ENCODE results near the gene STRN4. TPM values are rescaled to one million over a fixed set of nuclear protein-coding genes. Genes with fewer than 3 reads are reported as not detected.
"Not testable (repeated sequence)": the region's sequence is repeated elsewhere in the genome, so short reads cannot be mapped to it uniquely, and the experiment has no call there.

The STRN4 gene
- total RNA-seq, 2 donors from 2014 or later, result 51.4 to 55.5 TPM

DNA sequence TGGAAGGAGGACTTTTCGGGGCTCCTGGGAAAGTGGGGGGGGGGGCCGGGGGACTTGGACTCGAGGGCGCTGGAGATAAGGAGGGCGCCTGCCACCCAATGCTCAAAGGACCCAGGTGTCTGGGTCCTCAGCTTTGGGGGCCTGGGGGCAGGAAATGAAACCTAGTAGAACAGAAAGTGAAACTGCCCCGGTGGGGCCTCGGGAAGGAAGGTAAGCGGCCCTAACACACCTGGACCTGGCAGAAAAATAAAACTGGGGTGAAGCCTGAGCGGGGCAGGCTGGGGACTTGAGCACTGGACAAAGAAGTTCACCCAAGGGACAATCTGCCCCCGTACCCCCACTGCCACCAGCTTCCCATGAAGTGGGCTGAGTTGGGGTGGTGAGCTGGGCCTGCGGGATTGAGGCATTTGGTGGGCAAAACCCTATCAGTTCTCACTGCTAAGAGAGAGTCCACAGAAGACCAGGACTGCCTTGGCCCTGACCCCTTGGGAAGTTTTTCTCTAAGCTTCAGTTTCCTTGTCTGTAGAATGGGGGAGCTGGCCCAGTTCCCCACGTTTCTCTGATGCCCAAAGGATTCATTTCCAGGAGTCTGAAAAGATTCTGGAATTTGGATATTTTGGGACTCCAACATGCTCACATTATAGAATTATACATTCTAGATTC lies 31.7 kb downstream of the STRN4 start:
- DNase-seq (no peak), ATAC-seq (peak; percentile 34)
- peak overlapping the region; percentile 73 to 86 (median 82) for H3K27ac ChIP-seq
- H3K36me3 ChIP-seq (replicated peaks in 1 of 2; ENCODE audit: insufficient read depth in 1 of 2, low read depth in 2 of 2), result no peaks in the 10 kb centered on the region
- peak overlapping the region; percentile 21 to 24 for H3K4me3 ChIP-seq
- TF ChIP-seq, protein P1, sequence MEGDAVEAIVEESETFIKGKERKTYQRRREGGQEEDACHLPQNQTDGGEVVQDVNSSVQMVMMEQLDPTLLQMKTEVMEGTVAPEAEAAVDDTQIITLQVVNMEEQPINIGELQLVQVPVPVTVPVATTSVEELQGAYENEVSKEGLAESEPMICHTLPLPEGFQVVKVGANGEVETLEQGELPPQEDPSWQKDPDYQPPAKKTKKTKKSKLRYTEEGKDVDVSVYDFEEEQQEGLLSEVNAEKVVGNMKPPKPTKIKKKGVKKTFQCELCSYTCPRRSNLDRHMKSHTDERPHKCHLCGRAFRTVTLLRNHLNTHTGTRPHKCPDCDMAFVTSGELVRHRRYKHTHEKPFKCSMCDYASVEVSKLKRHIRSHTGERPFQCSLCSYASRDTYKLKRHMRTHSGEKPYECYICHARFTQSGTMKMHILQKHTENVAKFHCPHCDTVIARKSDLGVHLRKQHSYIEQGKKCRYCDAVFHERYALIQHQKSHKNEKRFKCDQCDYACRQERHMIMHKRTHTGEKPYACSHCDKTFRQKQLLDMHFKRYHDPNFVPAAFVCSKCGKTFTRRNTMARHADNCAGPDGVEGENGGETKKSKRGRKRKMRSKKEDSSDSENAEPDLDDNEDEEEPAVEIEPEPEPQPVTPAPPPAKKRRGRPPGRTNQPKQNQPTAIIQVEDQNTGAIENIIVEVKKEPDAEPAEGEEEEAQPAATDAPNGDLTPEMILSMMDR (IDR thresholded peaks at IDR 0.05), result no peak
- TF ChIP-seq POLR2A (IDR thresholded peaks at IDR 0.05), result peak in 2 of 3 donors; percentile 25 to 46
- no peaks in the 10 kb centered on the region for H3K27me3 ChIP-seq
- peaks cover 39% of the 10 kb centered on the region for H3K4me1 ChIP-seq
- intact Hi-C loops (cut with DNase I), result no loop called here
- 0 to 3% methylated on average over 3 to 12 of the region's 12 CpGs for WGBS, 2 donors
- no peaks in the 10 kb centered on the region for H3K9me3 ChIP-seq

DNA sequence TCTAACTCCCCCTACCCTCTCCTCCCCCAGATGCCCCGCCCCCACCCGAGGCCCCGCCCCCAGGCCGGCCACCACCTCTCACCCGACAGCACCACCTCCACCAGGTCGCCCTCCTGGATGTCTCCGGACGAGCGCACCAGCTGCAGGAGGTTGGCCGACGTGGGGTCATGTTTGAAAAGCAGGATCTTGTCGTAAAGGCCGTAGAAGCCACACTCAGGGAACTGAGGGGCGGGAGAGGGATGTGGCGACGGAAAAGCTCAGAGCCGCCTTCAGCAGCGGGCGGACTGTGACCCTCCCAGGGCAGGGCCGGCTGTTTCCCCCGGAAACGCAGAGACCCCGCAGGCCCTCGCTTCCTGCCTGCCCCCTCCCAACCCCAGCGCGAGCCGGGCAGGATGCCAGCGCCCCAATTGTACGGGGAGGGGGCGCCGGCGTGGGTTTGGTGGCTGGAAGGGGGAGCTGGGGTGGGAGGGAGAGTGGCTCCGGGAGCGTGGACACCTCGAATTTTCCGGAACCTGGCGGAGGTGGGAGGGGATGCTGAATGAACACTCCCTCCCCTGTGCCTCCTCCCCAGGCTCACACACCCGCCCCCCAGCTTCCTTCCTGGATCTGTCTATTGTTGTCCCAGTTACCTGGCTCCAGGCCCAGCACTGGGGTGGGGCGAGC lies 32.3 kb downstream of the STRN4 start:
- no peaks in the 10 kb centered on the region for H3K36me3 ChIP-seq (replicated peaks in 1 of 2; ENCODE audit: insufficient read depth in 1 of 2, low read depth in 2 of 2)
- peak overlapping the region; percentile 21 to 24 for H3K4me3 ChIP-seq
- DNase-seq (peak; percentile 93 to 96 (median 96)), ATAC-seq (peak; percentile 75)
- peak overlapping the region; percentile 73 to 86 (median 82) for H3K27ac ChIP-seq
- TF ChIP-seq, protein P1 (IDR thresholded peaks at IDR 0.05), result no peak
- TF ChIP-seq POLR2A (IDR thresholded peaks at IDR 0.05), result no peak
- WGBS, 2 donors, result 1 to 2% methylated on average over 23 to 37 of the region's 39 CpGs
- intact Hi-C loops (cut with DNase I), result no loop called here
- H3K9me3 ChIP-seq, result no peaks in the 10 kb centered on the region
- H3K4me1 ChIP-seq, result peaks cover 39% of the 10 kb centered on the region
- H3K27me3 ChIP-seq, result no peaks in the 10 kb centered on the region

DNA sequence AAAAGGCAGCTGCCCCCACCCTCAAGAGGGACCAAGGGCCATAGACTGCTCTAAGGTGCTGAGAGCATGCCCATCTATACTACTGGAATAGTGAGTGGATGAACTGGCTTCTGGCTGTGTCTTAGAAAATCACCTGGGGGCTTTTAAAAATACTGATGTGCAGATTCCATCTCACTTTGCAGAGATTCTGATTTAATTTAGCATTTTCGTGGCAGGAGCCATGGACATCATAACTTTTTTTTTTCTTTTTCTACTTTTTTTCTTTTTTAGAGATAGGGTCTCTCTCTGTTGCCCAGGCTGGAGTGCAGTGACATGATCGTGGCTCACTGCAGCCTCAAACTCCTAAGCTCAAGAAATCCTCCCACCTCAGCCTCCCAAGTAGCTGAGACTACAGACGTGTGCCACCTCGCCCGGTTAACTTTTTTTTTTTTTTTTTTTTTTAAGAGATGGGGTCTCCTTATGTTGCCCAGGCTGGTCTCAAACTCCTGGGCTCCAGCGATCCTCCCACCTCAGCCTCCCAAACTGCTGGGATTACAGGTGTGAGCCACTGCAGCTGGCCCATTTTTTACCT lies 33.4 kb downstream of the STRN4 start:
- peak overlapping the region in 1 of 4 donors; percentile 81 for H3K27ac ChIP-seq
- H3K27me3 ChIP-seq; DNase-seq; intact Hi-C loops (cut with DNase I); H3K9me3 ChIP-seq; ATAC-seq; H3K36me3 ChIP-seq (replicated peaks in 1 of 2; ENCODE audit: insufficient read depth in 1 of 2, low read depth in 2 of 2); H3K4me3 ChIP-seq: not testable (repeated sequence)
- H3K4me1 ChIP-seq, result peaks cover 32% of the 10 kb centered on the region
- 85 to 87% methylated on average over 6 of the region's 6 CpGs for WGBS, 2 donors

DNA sequence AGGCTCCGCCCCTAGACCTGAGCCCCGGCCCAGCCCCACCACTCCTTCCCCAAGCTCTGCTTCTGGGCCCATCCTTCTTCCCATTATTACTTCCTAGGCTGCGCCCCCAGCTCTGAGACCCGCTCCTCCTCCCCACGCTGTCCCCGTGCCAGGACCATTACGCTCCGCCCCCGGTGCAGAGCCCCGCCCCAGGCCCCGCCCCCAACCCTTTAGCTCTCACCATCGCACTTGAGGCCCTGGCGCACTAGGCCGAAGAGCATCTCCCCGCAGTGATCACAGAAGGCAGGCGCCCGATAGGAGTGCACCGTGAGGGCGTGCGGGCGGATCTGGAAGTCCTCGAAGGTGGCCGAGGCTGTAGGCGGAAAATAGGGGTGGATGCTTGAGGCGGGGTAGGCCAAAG lies 35.6 kb downstream of the STRN4 start:
- intact Hi-C loops (cut with DNase I), result no loop called here
- no peak for TF ChIP-seq POLR2A (IDR thresholded peaks at IDR 0.05)
- TF ChIP-seq, protein P1 (IDR thresholded peaks at IDR 0.05), result no peak
- H3K27me3 ChIP-seq, result no peaks in the 10 kb centered on the region
- no peak overlapping the region for H3K27ac ChIP-seq
- peaks cover 21% of the 10 kb centered on the region for H3K4me1 ChIP-seq
- H3K36me3 ChIP-seq (replicated peaks in 1 of 2; ENCODE audit: insufficient read depth in 1 of 2, low read depth in 2 of 2), result peaks cover 0 to 3% of the 10 kb centered on the region in 2 donors
- no peaks in the 10 kb centered on the region for H3K9me3 ChIP-seq
- ATAC-seq (no peak), DNase-seq (no peak)
- H3K4me3 ChIP-seq, result no peak overlapping the region
- WGBS, 2 donors, result 87 to 88% methylated on average over 25 of the region's 25 CpGs

DNA sequence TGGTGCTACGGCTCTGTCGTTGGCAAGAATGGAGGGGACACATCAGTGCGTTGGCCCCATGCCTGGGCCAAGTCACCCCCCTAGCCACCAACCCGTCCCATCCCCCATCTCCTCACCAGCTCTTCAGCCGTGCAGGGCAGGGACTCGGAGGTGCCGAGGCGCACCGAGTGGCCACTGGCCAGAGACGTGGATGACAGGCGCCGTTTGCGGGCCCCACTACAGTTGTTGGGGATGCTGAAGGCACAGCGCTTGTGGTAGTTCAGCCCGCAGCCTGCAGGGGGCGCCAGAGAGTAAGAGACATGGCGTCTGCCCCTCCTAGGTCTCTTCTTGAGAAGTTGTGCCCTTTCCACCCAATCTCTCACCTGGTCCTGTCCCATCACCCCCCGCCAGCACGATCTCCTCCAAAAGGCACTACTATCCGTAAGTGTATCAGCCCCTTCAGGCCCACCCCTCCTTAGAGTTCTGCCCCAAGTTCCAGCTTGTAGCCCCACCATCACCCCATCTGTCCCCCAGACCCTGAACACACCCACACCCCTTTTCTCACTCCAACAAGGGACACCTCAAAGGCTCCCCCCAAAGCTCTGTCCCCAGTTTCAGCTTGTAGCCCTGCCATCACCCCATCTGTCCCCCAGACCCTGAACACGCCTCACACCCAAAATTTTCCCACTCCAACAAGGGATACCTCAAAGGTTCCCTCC lies 41.7 kb downstream of the STRN4 start:
- no peak overlapping the region for H3K4me3 ChIP-seq
- no peaks in the 10 kb centered on the region for H3K9me3 ChIP-seq
- H3K36me3 ChIP-seq (replicated peaks in 1 of 2; ENCODE audit: insufficient read depth in 1 of 2, low read depth in 2 of 2), result peaks cover 0 to 28% of the 10 kb centered on the region in 2 donors
- 26 to 37% methylated on average over 12 to 21 of the region's 21 CpGs for WGBS, 2 donors
- no peak overlapping the region for H3K27ac ChIP-seq
- intact Hi-C loops (cut with DNase I), result no loop called here
- H3K27me3 ChIP-seq, result no peaks in the 10 kb centered on the region
- TF ChIP-seq, protein P1 (IDR thresholded peaks at IDR 0.05), result peak; percentile 74 to 95 (median 83)
- no peak for TF ChIP-seq POLR2A (IDR thresholded peaks at IDR 0.05)
- DNase-seq, result peak; percentile 70 to 85 (median 76)
- ATAC-seq, result peak; percentile 76
- H3K4me1 ChIP-seq, result no peaks in the 10 kb centered on the region
